ENCODE measurements around the gene DEFB119. TPM values are rescaled to one million over a fixed set of nuclear protein-coding genes. Genes with fewer than 3 reads are reported as not detected.
A peak's percentile ranks its signal among the peaks of the same experiment; 100 is the strongest.

The DEFB119 gene
- total and polyA plus RNA-seq, 9 of the 15 experiments (the other 6 are each of a cell fraction or from before 2014, with no cell fraction given) = not detected

GRCh38 chr20:31355981-31356380, 34.4 kb downstream of the DEFB119 start:
- intact Hi-C loops (cut with micrococcal nuclease) (no loop called here), in situ Hi-C loops (cut with MboI) (no loop called here)
- Histone ChIP-seq H3K27me3 (ENCODE audit: control insufficient read depth in 2 of 2, insufficient read depth in 2 of 2, low read length in 2 of 2) (no peaks in the 10 kb centered on the region), H3K9me1 (ENCODE audit: control insufficient read depth, insufficient read depth, low read length) (no peaks in the 10 kb centered on the region), H3K4me1 (replicated peaks in 1 of 2; ENCODE audit: control insufficient read depth in 2 of 2, insufficient read depth in 2 of 2, low read length in 2 of 2) (no peaks in the 10 kb centered on the region), H4K20me1 (replicated peaks; ENCODE audit: control insufficient read depth, insufficient read depth, low read length) (no peaks in the 10 kb centered on the region), H3K9ac (ENCODE audit: insufficient read depth in 1 of 2, low read depth in 2 of 2, low read length in 2 of 2) (no peak overlapping the region), H3K27ac (ENCODE audit: extremely low read depth, low read depth, low read length) (no peak overlapping the region), H3K79me2 (ENCODE audit: control insufficient read depth, insufficient read depth, low read length) (no peaks in the 10 kb centered on the region), H2AFZ (ENCODE audit: low read depth, low read length) (no peak overlapping the region), H3K9me3 (replicated peaks; ENCODE audit: control insufficient read depth, insufficient read depth, low read depth, low read length) (no peaks in the 10 kb centered on the region), H3K36me3 (ENCODE audit: control insufficient read depth, insufficient read depth, low read length) (no peaks in the 10 kb centered on the region), H3K4me3 (no peak overlapping the region), H3K4me2 (ENCODE audit: insufficient read depth, low read length) (no peak overlapping the region)
- ChIA-PET CTCF (ENCODE audit: low intra/inter-chr PET ratio) (no interaction called here), POLR2A (no interaction called here)
- TF ChIP-seq ZNF586 (CRISPR knock-in tag; conservative IDR thresholded peaks at IDR 0.05) (no peak), HMG20A (CRISPR knock-in tag; conservative IDR thresholded peaks at IDR 0.05) (no peak), ZZZ3 (IDR thresholded peaks at IDR 0.05) (no peak)
- DNase-seq (ENCODE audit: extremely low read depth in 1 of 4, low spot score in 3 of 4) (no peak), FAIRE-seq (no peak), ATAC-seq (no peak)
- no TSS peak for BruUV-seq (replicated peaks)
- 0% methylated on average over 1 of the region's 1 CpG for WGBS (ENCODE audit: insufficient coverage, low coverage, missing lambda C conversion rate)

DNA sequence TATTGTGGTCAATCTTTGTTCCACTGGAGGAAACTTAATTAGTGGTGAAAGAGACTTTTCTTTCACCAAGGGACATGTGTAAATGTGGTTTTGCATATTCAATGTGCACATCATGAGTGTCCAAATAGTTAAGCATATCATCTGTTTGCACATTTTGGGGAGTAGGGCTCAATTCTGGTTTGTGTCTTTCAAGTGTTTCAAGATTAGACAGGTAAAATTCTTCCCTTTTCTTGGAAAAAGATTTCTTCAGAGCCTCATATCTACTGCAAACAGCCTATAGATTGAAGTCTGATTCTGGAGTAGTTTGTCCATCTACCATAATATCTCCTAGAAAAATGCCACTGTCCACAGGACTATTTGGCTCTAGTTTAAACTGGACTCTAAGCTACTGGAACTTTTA, 48.9 kb downstream of the DEFB119 start:
- intact Hi-C loops (cut with micrococcal nuclease) (no loop called here), in situ Hi-C loops (cut with MboI) (no loop called here)
- no peak overlapping the region for H2AFZ ChIP-seq (ENCODE audit: low read depth, low read length)
- no peak overlapping the region for H3K27ac ChIP-seq (ENCODE audit: extremely low read depth, low read depth, low read length)
- ChIA-PET CTCF (ENCODE audit: low intra/inter-chr PET ratio) (no interaction called here), POLR2A (interaction anchor here (0.5 kb wide), 1 partner anchor 334 kb away, joined by 3 read pairs; no protein-coding TSS in a partner anchor)
- no peaks in the 10 kb centered on the region for H3K36me3 ChIP-seq (ENCODE audit: control insufficient read depth, insufficient read depth, low read length)
- H3K9me3 ChIP-seq (replicated peaks; ENCODE audit: control insufficient read depth, insufficient read depth, low read depth, low read length) = no peaks in the 10 kb centered on the region; the same call in 1 of the 2 replicates
- no TSS peak for BruUV-seq (replicated peaks)
- DNase-seq (ENCODE audit: extremely low read depth in 1 of 4, low spot score in 3 of 4) (no peak), FAIRE-seq (no peak), ATAC-seq (no peak)
- H4K20me1 ChIP-seq (replicated peaks; ENCODE audit: control insufficient read depth, insufficient read depth, low read length) = no peaks in the 10 kb centered on the region
- H3K9ac ChIP-seq (ENCODE audit: insufficient read depth in 1 of 2, low read depth in 2 of 2, low read length in 2 of 2) = no peak overlapping the region
- no peaks in the 10 kb centered on the region for H3K79me2 ChIP-seq (ENCODE audit: control insufficient read depth, insufficient read depth, low read length)
- no peak overlapping the region for H3K4me2 ChIP-seq (ENCODE audit: insufficient read depth, low read length)
- H3K27me3 ChIP-seq (ENCODE audit: control insufficient read depth in 2 of 2, insufficient read depth in 2 of 2, low read length in 2 of 2) = peaks cover 0 to 5% of the 10 kb centered on the region in 2 experiments; a peak in 2 of 5 replicates
- no peaks in the 10 kb centered on the region for H3K4me1 ChIP-seq (replicated peaks in 1 of 2; ENCODE audit: control insufficient read depth in 2 of 2, insufficient read depth in 2 of 2, low read length in 2 of 2)
- H3K9me1 ChIP-seq (ENCODE audit: control insufficient read depth, insufficient read depth, low read length) = no peaks in the 10 kb centered on the region
- no peak overlapping the region for H3K4me3 ChIP-seq
- TF ChIP-seq TCF3 (CRISPR knock-in tag; IDR thresholded peaks at IDR 0.05) (peak; percentile 45), U2AF1 (optimal IDR thresholded peaks at IDR 0.05; ENCODE audit: low read depth, low read length) (no peak), ARID1B (IDR thresholded peaks at IDR 0.05) (peak; percentile 64), ZFP30 (CRISPR knock-in tag; IDR thresholded peaks at IDR 0.05; ENCODE audit: borderline replicate concordance) (no peak), BRD9 (IDR thresholded peaks at IDR 0.05; ENCODE audit: low read depth, partially characterized antibody) (no peak), CBFA2T3 (IDR thresholded peaks at IDR 0.05) (peak; percentile 50), PREB (CRISPR knock-in tag; IDR thresholded peaks at IDR 0.05) (no peak), SMARCA4 (IDR thresholded peaks at IDR 0.05) (no peak), CREB3 (tag; conservative IDR thresholded peaks at IDR 0.05; ENCODE audit: low read depth) (no peak), ZNF224 (CRISPR knock-in tag; IDR thresholded peaks at IDR 0.05) (no peak), DACH1 (IDR thresholded peaks at IDR 0.05; ENCODE audit: partially characterized antibody) (no peak)
- TF ChIP-seq, protein P1, sequence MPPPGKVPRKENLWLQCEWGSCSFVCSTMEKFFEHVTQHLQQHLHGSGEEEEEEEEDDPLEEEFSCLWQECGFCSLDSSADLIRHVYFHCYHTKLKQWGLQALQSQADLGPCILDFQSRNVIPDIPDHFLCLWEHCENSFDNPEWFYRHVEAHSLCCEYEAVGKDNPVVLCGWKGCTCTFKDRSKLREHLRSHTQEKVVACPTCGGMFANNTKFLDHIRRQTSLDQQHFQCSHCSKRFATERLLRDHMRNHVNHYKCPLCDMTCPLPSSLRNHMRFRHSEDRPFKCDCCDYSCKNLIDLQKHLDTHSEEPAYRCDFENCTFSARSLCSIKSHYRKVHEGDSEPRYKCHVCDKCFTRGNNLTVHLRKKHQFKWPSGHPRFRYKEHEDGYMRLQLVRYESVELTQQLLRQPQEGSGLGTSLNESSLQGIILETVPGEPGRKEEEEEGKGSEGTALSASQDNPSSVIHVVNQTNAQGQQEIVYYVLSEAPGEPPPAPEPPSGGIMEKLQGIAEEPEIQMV (tag; conservative IDR thresholded peaks at IDR 0.05; ENCODE audit: low read depth) = no peak
